ENCODE data around the gene ABCB11.

DNA sequence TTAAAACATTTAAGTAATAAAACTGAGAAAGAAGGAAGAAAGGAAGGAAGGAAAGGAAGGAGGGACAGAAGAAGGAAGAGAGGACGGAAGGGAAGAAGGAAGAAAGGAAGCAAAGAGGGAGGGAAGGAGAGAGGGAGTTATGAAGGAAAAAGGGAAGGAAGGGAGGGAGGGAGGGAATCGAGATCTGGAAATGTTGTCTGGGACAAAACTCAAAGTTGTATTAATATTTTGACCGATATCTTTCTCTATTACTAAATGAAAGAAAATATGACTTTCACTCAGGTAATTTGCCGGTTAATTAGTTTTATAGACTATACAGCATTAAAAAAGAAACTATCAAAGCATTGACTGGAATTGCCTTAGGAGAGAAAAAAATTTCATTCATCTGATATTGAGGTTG lies 85.6 kb downstream of the ABCB11 start:
- TF ChIP-seq NRF1 (conservative IDR thresholded peaks at IDR 0.05 in 1 of 2, IDR thresholded peaks at IDR 0.05 in 1 of 2), result no peak
- no peak for TF ChIP-seq CREB1 (IDR thresholded peaks at IDR 0.05)
- TF ChIP-seq CREB1 (CRISPR knock-in tag; IDR thresholded peaks at IDR 0.05), result no peak
- TF ChIP-seq COPS2 (conservative IDR thresholded peaks at IDR 0.05), result no peak
- TF ChIP-seq, protein P1, sequence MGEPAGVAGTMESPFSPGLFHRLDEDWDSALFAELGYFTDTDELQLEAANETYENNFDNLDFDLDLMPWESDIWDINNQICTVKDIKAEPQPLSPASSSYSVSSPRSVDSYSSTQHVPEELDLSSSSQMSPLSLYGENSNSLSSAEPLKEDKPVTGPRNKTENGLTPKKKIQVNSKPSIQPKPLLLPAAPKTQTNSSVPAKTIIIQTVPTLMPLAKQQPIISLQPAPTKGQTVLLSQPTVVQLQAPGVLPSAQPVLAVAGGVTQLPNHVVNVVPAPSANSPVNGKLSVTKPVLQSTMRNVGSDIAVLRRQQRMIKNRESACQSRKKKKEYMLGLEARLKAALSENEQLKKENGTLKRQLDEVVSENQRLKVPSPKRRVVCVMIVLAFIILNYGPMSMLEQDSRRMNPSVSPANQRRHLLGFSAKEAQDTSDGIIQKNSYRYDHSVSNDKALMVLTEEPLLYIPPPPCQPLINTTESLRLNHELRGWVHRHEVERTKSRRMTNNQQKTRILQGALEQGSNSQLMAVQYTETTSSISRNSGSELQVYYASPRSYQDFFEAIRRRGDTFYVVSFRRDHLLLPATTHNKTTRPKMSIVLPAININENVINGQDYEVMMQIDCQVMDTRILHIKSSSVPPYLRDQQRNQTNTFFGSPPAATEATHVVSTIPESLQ (CRISPR knock-in tag; IDR thresholded peaks at IDR 0.05), result no peak
- TF ChIP-seq YY1 (IDR thresholded peaks at IDR 0.05; ENCODE audit: borderline replicate concordance in 1 of 3, control insufficient read depth in 1 of 3, extremely low read depth in 1 of 3, insufficient read depth in 3 of 3, insufficient read length in 1 of 3, insufficient replicate concordance in 2 of 3, low read depth in 1 of 3, low read length in 2 of 3), result no peak
- TF ChIP-seq, protein P2, sequence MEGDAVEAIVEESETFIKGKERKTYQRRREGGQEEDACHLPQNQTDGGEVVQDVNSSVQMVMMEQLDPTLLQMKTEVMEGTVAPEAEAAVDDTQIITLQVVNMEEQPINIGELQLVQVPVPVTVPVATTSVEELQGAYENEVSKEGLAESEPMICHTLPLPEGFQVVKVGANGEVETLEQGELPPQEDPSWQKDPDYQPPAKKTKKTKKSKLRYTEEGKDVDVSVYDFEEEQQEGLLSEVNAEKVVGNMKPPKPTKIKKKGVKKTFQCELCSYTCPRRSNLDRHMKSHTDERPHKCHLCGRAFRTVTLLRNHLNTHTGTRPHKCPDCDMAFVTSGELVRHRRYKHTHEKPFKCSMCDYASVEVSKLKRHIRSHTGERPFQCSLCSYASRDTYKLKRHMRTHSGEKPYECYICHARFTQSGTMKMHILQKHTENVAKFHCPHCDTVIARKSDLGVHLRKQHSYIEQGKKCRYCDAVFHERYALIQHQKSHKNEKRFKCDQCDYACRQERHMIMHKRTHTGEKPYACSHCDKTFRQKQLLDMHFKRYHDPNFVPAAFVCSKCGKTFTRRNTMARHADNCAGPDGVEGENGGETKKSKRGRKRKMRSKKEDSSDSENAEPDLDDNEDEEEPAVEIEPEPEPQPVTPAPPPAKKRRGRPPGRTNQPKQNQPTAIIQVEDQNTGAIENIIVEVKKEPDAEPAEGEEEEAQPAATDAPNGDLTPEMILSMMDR (IDR thresholded peaks at IDR 0.05 in 2 of 3, conservative IDR thresholded peaks at IDR 0.05 in 1 of 3; ENCODE audit: insufficient read depth in 2 of 3, low read depth in 1 of 3, low read length in 3 of 3), result no peak
